H1 (cell line): ENCODE measurements around the gene HIPK1. TPM values are rescaled to one million over a fixed set of nuclear protein-coding genes. Genes with fewer than 3 reads are reported as not detected.

Source experiments
- CTCF ChIA-PET: fragments of 300-600 bp; sonication (Branson Sonifier 250); formaldehyde crosslinking; loops from one replicate; lab custom pipeline; 2021; ENCODE audit not compliant: partially characterized antibody; lab: Charles Lee
- POLR2A ChIA-PET: fragments of 300-600 bp; sonication (Branson Sonifier 250); formaldehyde crosslinking; loops from one replicate; lab custom pipeline; 2021; ENCODE audit warnings: inconsistent platforms; ENCODE audit not compliant: partially characterized antibody; lab: Charles Lee
- DNase-seq, 2 experiments: peaks; one replicate each; pipeline versions ENCODE4 v3.0.0 to v3.0.0-alpha.2; 2010 to 2022; ENCODE audit warnings: low spot score in 2 of 2, low read depth in 1 of 2, mixed read lengths in 1 of 2
- FAIRE-seq: peaks from 2 replicates; lab custom pipeline; 2011; peaks lifted over from hg19 to GRCh38; lab: Jason Lieb, UNC
- H2AFZ ChIP-seq: 2 replicates; pipeline ENCODE4 v1.8.1; 2012; ENCODE audit warnings: low read length, inconsistent platforms
- H2AK5ac ChIP-seq: 2 replicates; pipeline ENCODE4 v1.6.1; 2013; ENCODE audit warnings: low read depth, low read length
- H2BK120ac ChIP-seq: replicated peaks from 2 replicates; pipeline ENCODE3; 2013; ENCODE audit warnings: low read depth, low read length, inconsistent platforms
- H2BK12ac ChIP-seq: 2 replicates; pipeline ENCODE4 v1.6.1; 2013; ENCODE audit warnings: low read depth, low read length
- H2BK15ac ChIP-seq: 2 replicates; pipeline ENCODE4 v1.6.1; 2013; ENCODE audit warnings: low read length
- H2BK20ac ChIP-seq: 2 replicates; pipeline ENCODE4 v1.6.1; 2013; ENCODE audit warnings: low read length
- H2BK5ac ChIP-seq: 2 replicates; pipeline ENCODE4 v1.6.1; 2013; ENCODE audit warnings: low read depth, low read length
- H3K14ac ChIP-seq: 2 replicates; pipeline ENCODE4 v1.6.1; 2013; ENCODE audit warnings: inconsistent platforms; ENCODE audit not compliant: insufficient read length
- H3K18ac ChIP-seq: 2 replicates; pipeline ENCODE4 v1.6.1; 2013; ENCODE audit warnings: low read length; ENCODE audit errors: extremely low read depth
- H3K23ac ChIP-seq: 2 replicates; pipeline ENCODE4 v1.6.1; 2013; ENCODE audit warnings: inconsistent platforms; ENCODE audit not compliant: insufficient read length
- H3K23me2 ChIP-seq: 2 replicates; pipeline ENCODE4 v1.6.1; 2013; ENCODE audit warnings: low read depth, low read length
- H3K27ac ChIP-seq: 2 replicates; pipeline ENCODE4 v1.6.1; 2011; ENCODE audit warnings: low read depth, low read length, inconsistent platforms
- H3K27me3 ChIP-seq, 4 experiments: replicated peaks in 1 of 4; 1 replicate in 1 of 4; 2 replicates in 3 of 4; pipeline versions ENCODE4 v1.6.1 to v1.8.1; 2011 to 2013; ENCODE audit warnings: low read length in 3 of 4, mild to moderate bottlenecking in 3 of 4, inconsistent platforms in 2 of 4, mixed read lengths in 2 of 4, moderate library complexity in 1 of 4; ENCODE audit not compliant: control insufficient read depth in 3 of 4, insufficient read depth in 3 of 4; ENCODE audit errors: extremely low read depth in 1 of 4
- H3K36me3 ChIP-seq, 4 experiments: 2 replicates each; pipeline versions ENCODE4 v1.6.1 to v1.8.1; 2011 to 2013; ENCODE audit warnings: mild to moderate bottlenecking in 4 of 4, low read length in 3 of 4, moderate library complexity in 2 of 4, control low read depth in 1 of 4, inconsistent platforms in 1 of 4; ENCODE audit not compliant: insufficient read depth in 4 of 4, control insufficient read depth in 2 of 4
- H3K4ac ChIP-seq: replicated peaks from 2 replicates; pipeline ENCODE3; 2013; ENCODE audit warnings: low read length, low read depth, mixed read lengths, inconsistent platforms; ENCODE audit not compliant: insufficient read length
- H3K4me1 ChIP-seq, 4 experiments: replicated peaks in 1 of 4; 1 replicate in 1 of 4; 2 replicates in 3 of 4; pipeline versions ENCODE4 v1.6.1 to v1.8.1; 2011 to 2013; ENCODE audit warnings: low read length in 3 of 4, inconsistent platforms in 2 of 4, mixed read lengths in 1 of 4; ENCODE audit not compliant: insufficient read depth in 4 of 4, control insufficient read depth in 3 of 4
- H3K4me2 ChIP-seq, 2 experiments: 2 replicates each; pipeline versions ENCODE4 v1.6.1 to v1.8.1; 2011 to 2013; ENCODE audit warnings: low read depth in 2 of 2, low read length in 2 of 2, control low read depth in 1 of 2, inconsistent platforms in 1 of 2, mild to moderate bottlenecking in 1 of 2; ENCODE audit not compliant: insufficient read depth in 1 of 2
- H3K4me3 ChIP-seq, 4 experiments: fragments of 200-600, 300-600 bp in 1 of 4; sonication (generic), shearing (Covaris generic), sonication (Bioruptor Twin) in 1 of 4; 2 replicates each; pipeline versions ENCODE4 v1.5.1 to v1.8.1; 2011 to 2016; ENCODE audit warnings: low read length in 4 of 4, low read depth in 3 of 4, control low read depth in 2 of 4, inconsistent platforms in 2 of 4, mild to moderate bottlenecking in 2 of 4, mixed read lengths in 1 of 4, moderate library complexity in 1 of 4; ENCODE audit not compliant: insufficient read depth in 2 of 4; ENCODE audit errors: extremely low read depth in 1 of 4
- H3K56ac ChIP-seq: replicated peaks from 2 replicates; pipeline ENCODE3; 2013; ENCODE audit warnings: low read depth, mild to moderate bottlenecking, mixed read lengths, low read length, inconsistent platforms; ENCODE audit not compliant: insufficient read length
- H3K79me1 ChIP-seq: 2 replicates; pipeline ENCODE4 v1.6.1; 2013; ENCODE audit warnings: low read depth, low read length, control low read depth
- H3K79me2 ChIP-seq, 2 experiments: 2 replicates each; pipeline versions ENCODE4 v1.6.1 to v1.8.1; 2012 to 2013; ENCODE audit warnings: low read length in 2 of 2, mild to moderate bottlenecking in 2 of 2, inconsistent platforms in 1 of 2; ENCODE audit not compliant: insufficient read depth in 2 of 2, control insufficient read depth in 1 of 2
- H3K9ac ChIP-seq, 4 experiments: replicated peaks in 1 of 4; 1 replicate in 1 of 4; 2 replicates in 3 of 4; pipeline versions ENCODE4 v1.6.1 to v1.8.1; 2011 to 2013; ENCODE audit warnings: low read depth in 3 of 4, low read length in 3 of 4, control low read depth in 2 of 4, mild to moderate bottlenecking in 2 of 4, moderate library complexity in 2 of 4, inconsistent platforms in 1 of 4; ENCODE audit errors: extremely low read depth in 1 of 4
- H3K9me3 ChIP-seq, 2 experiments: 2 replicates each; pipeline versions ENCODE4 v1.6.1 to v1.8.1; 2012 to 2013; ENCODE audit warnings: mild to moderate bottlenecking in 2 of 2, moderate library complexity in 2 of 2, control low read depth in 1 of 2, inconsistent platforms in 1 of 2, low read depth in 1 of 2, low read length in 1 of 2, mixed read lengths in 1 of 2; ENCODE audit not compliant: insufficient read depth in 2 of 2
- H4K20me1 ChIP-seq, 2 experiments: replicated peaks in 1 of 2; 2 replicates each; pipeline versions ENCODE3 to v1.8.1; 2011 to 2013; ENCODE audit warnings: inconsistent platforms in 2 of 2, low read length in 2 of 2, mild to moderate bottlenecking in 1 of 2; ENCODE audit not compliant: insufficient read depth in 2 of 2, control insufficient read depth in 1 of 2
- H4K5ac ChIP-seq: 2 replicates; pipeline ENCODE4 v1.6.1; 2013; ENCODE audit warnings: low read length, low read depth, mixed read lengths, inconsistent platforms; ENCODE audit not compliant: insufficient read length
- H4K8ac ChIP-seq: 2 replicates; pipeline ENCODE4 v1.8.0; 2013; ENCODE audit warnings: mild to moderate bottlenecking, moderate library complexity, low read length, inconsistent platforms; ENCODE audit not compliant: insufficient read depth; ENCODE audit errors: extremely low read depth
- H4K91ac ChIP-seq: replicated peaks from 2 replicates; pipeline ENCODE3; 2013; ENCODE audit warnings: low read length, mixed read lengths, inconsistent platforms; ENCODE audit not compliant: insufficient read length
- MAFK ChIP-seq: IDR thresholded peaks from 2 replicates; pipeline ENCODE4 v1.6.1; 2012; ENCODE audit warnings: low read depth, mild to moderate bottlenecking, improper control_type of control experiment, low read length
- YY1 ChIP-seq: IDR thresholded peaks from 2 replicates; pipeline ENCODE4 v1.6.1; 2011; ENCODE audit warnings: low read depth, mild to moderate bottlenecking, low read length
- WGBS, 2 experiments: shearing (Covaris generic) in 1 of 2; methylation state at CpG; one replicate each; pipeline versions ENCODE4 v1.1.6 to v1.1.7; 2013 to 2015; ENCODE audit warnings: low lambda C conversion rate in 2 of 2, mixed read lengths in 2 of 2, inconsistent platforms in 1 of 2, low coverage in 1 of 2, missing lambda C conversion rate in 1 of 2; ENCODE audit not compliant: insufficient replicate concordance in 2 of 2, insufficient coverage in 1 of 2, insufficient read length in 1 of 2; ENCODE audit errors: extremely low coverage in 1 of 2, missing lambda C conversion rate in 1 of 2; 5-methylcytosine and 5-hydroxymethylcytosine counted together
- polyA plus RNA-seq, 7 experiments: library from polyadenylated mRNA; depleted of rRNA in 3 of 7; stranded (reverse) in 5 of 7; unstranded in 2 of 7; fragments of >200 nt in 5 of 7; fragments of 200-250 nt in 2 of 7; gene quantifications; 1 replicate in 5 of 7; 2 replicates in 1 of 7; 4 replicates in 1 of 7; pipeline versions ENCODE4 v1.2.1 to v1.2.3, GENCODE V29; 2011 to 2013; ENCODE audit warnings: missing spikeins in 2 of 7, mixed read lengths in 2 of 7
- total RNA-seq: library from RNA; stranded (reverse); fragmentation: NEBNext Ultra II Directional; extraction: Animal tissue kit (Norgen Biotek cat#: 25700); gene quantifications from 2 replicates; pipeline ENCODE4 v1.2.1, GENCODE V29; 2021

HIPK1 gene
- total and polyA plus RNA-seq, 2 of the 8 experiments (the other 6 are each of a cell fraction or from before 2014, with no cell fraction given) = 46.2 to 64.3 TPM

GRCh38 chr1:114025609-114026401 is 96.7 kb downstream of the HIPK1 start:
- CTCF ChIA-PET = interaction anchor here (0.7 to 1.3 kb wide), 2 partner anchors 10 to 94 kb away, joined by 3 to 4 read pairs; no protein-coding TSS in a partner anchor

More at GRCh38 chr1:114025609-114026401, 96.7 kb downstream of the HIPK1 start:
- Histone ChIP-seq H3K9me3 (no peaks in the 10 kb centered on the region; a peak in 1 of 4 replicates), H3K9ac (no peak overlapping the region), H3K79me1 (no peaks in the 10 kb centered on the region), H2BK5ac (peak overlapping the region; percentile 78; the same call in 1 of the 2 replicates), H4K5ac (no peak overlapping the region), H2BK20ac (peak overlapping the region; percentile 93; the same call in 1 of the 2 replicates), H3K79me2 (peaks cover 0 to 8% of the 10 kb centered on the region in 2 experiments; a peak in 1 of 4 replicates), H3K23me2 (no peaks in the 10 kb centered on the region; the same call in 1 of the 2 replicates), H4K20me1 (no peaks in the 10 kb centered on the region), H2BK120ac (peak overlapping the region; percentile 6), H2BK12ac (no peak overlapping the region), H3K14ac (no peak overlapping the region), H4K91ac (peak overlapping the region; percentile 25), H4K8ac (no peak overlapping the region), H3K27ac (no peak overlapping the region), H3K56ac (no peak overlapping the region), H3K4me3 (no peak overlapping the region), H3K18ac (no peak overlapping the region; the same call in 1 of the 2 replicates), H3K4ac (no peak overlapping the region), H3K36me3 (peaks cover 0 to 3% (median 0%) of the 10 kb centered on the region in 4 experiments; a peak in 1 of 8 replicates), H3K23ac (no peak overlapping the region), H3K4me1 (peaks cover 3 to 17% (median 5%) of the 10 kb centered on the region in 4 experiments; a peak in 4 of 7 replicates), H3K4me2 (no peak overlapping the region), H3K27me3 (no peaks in the 10 kb centered on the region; a peak in 1 of 7 replicates), H2AK5ac (no peak overlapping the region), H2AFZ (no peak overlapping the region), H2BK15ac (no peak overlapping the region)
- DNase-seq (no peak), FAIRE-seq (no peak)
- TF ChIP-seq MAFK (no peak), YY1 (no peak)
- WGBS, 2 experiments = 94% methylated on average over 5 of the region's 5 CpGs; no CpG with 5 or more reads in 1 of the 2 experiments
- POLR2A ChIA-PET = interaction anchor here (0.7 to 2.2 kb wide), 2 partner anchors 8 to 13 kb away, joined by 4 to 15 read pairs; no protein-coding TSS in a partner anchor
